ENCODE data around the gene SNAI3.

The SNAI3 gene

GRCh38 chr16:88651276-88651988 lies 34.9 kb downstream of the SNAI3 start:
- Histone ChIP-seq H3K9ac (ENCODE audit: low read length) (peak overlapping the region; percentile 55), H3K4me1 (ENCODE audit: control insufficient read depth, insufficient read depth, low read length) (no peaks in the 10 kb centered on the region), H3K36me3 (ENCODE audit: control insufficient read depth, insufficient read depth, low read length) (no peaks in the 10 kb centered on the region), H3K4me3 (ENCODE audit: low read length) (peak overlapping the region; percentile 62), H3K27ac (ENCODE audit: low read depth, low read length) (peak overlapping the region; percentile 20), H3K27me3 (ENCODE audit: control insufficient read depth, insufficient read depth, low read length) (no peaks in the 10 kb centered on the region)

DNA sequence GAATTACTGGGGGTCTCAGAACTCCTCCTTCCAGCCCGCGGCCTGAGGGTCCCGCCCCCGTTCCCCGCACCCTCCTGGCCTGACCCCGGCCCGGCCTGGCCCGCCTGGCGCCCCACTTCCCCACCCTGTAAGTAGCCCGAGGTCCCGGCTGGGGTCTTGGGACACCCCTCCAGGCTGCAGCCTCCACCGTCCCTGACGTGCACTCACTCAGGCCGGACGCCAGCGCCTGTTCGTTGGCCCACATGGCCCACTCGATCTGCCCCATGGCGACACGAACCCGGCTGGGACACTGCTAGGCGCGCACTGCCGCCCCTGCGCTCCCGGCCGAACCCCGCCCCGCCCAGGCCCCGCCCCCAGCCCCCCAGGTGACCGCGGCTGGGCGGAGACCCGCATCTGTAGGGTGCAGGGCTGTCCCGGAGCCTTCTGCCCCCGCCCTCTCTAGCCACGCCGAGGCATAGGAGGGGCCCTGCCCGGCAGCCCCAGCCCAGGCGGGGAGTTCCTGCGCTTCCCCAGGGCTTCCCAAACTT lies 35.5 kb downstream of the SNAI3 start, which contains the start of gene CYBA:
Gene CYBA, minus strand, starts transcription at position 305 of the 527 bp plus-strand sequence. Its CDS starts 40 bp downstream, at position 265.
- Histone ChIP-seq H3K36me3 (ENCODE audit: control insufficient read depth, insufficient read depth, low read length) (no peaks in the 10 kb centered on the region), H3K9ac (ENCODE audit: low read length) (peak within 1 kb of the TSS; percentile 83), H3K27me3 (ENCODE audit: control insufficient read depth, insufficient read depth, low read length) (no peaks in the 10 kb centered on the region), H3K4me3 (ENCODE audit: low read length) (peak within 1 kb of the TSS; percentile 83), H3K27ac (ENCODE audit: low read depth, low read length) (peak within 1 kb of the TSS; percentile 20), H3K4me1 (ENCODE audit: control insufficient read depth, insufficient read depth, low read length) (no peaks in the 10 kb centered on the region)

- H3K4me1 ChIP-seq (ENCODE audit: control insufficient read depth, insufficient read depth, low read length): no peaks in the 10 kb centered on the region
- H3K9ac ChIP-seq (ENCODE audit: low read length): peak overlapping the region; percentile 83
- peak overlapping the region; percentile 83 for H3K4me3 ChIP-seq (ENCODE audit: low read length)
- H3K36me3 ChIP-seq (ENCODE audit: control insufficient read depth, insufficient read depth, low read length): no peaks in the 10 kb centered on the region
- no peaks in the 10 kb centered on the region for H3K27me3 ChIP-seq (ENCODE audit: control insufficient read depth, insufficient read depth, low read length)
- peak overlapping the region; percentile 8 for H3K27ac ChIP-seq (ENCODE audit: low read depth, low read length)
Observed at GRCh38 chr16:88649924-88650748, 36.2 kb downstream of the SNAI3 start.

- H3K9ac ChIP-seq (ENCODE audit: low read length): no peak overlapping the region
- H3K27me3 ChIP-seq (ENCODE audit: control insufficient read depth, insufficient read depth, low read length): no peaks in the 10 kb centered on the region
- H3K36me3 ChIP-seq (ENCODE audit: control insufficient read depth, insufficient read depth, low read length): no peaks in the 10 kb centered on the region
- H3K4me3 ChIP-seq (ENCODE audit: low read length): peak overlapping the region; percentile 83
- H3K4me1 ChIP-seq (ENCODE audit: control insufficient read depth, insufficient read depth, low read length): no peaks in the 10 kb centered on the region
- H3K27ac ChIP-seq (ENCODE audit: low read depth, low read length): no peak overlapping the region
Observed at GRCh38 chr16:88649195-88649923, 36.9 kb downstream of the SNAI3 start.

GRCh38 chr16:88647178-88648070 lies 38.9 kb downstream of the SNAI3 start:
- H3K4me3 ChIP-seq (ENCODE audit: low read length): no peak overlapping the region
- H3K36me3 ChIP-seq (ENCODE audit: control insufficient read depth, insufficient read depth, low read length): no peaks in the 10 kb centered on the region
- H3K9ac ChIP-seq (ENCODE audit: low read length): no peak overlapping the region
- no peak overlapping the region for H3K27ac ChIP-seq (ENCODE audit: low read depth, low read length)
- H3K27me3 ChIP-seq (ENCODE audit: control insufficient read depth, insufficient read depth, low read length): no peaks in the 10 kb centered on the region
- H3K4me1 ChIP-seq (ENCODE audit: control insufficient read depth, insufficient read depth, low read length): no peaks in the 10 kb centered on the region

- H3K36me3 ChIP-seq (ENCODE audit: control insufficient read depth, insufficient read depth, low read length): no peaks in the 10 kb centered on the region
- H3K27ac ChIP-seq (ENCODE audit: low read depth, low read length): no peak overlapping the region
- H3K27me3 ChIP-seq (ENCODE audit: control insufficient read depth, insufficient read depth, low read length): peaks cover 3% of the 10 kb centered on the region
- H3K4me3 ChIP-seq (ENCODE audit: low read length): no peak overlapping the region
- H3K9ac ChIP-seq (ENCODE audit: low read length): no peak overlapping the region
- no peaks in the 10 kb centered on the region for H3K4me1 ChIP-seq (ENCODE audit: control insufficient read depth, insufficient read depth, low read length)
Observed at GRCh38 chr16:88646345-88647034, 39.8 kb downstream of the SNAI3 start.

GRCh38 chr16:88645941-88646340 lies 40.4 kb downstream of the SNAI3 start:
- no peaks in the 10 kb centered on the region for H3K36me3 ChIP-seq (ENCODE audit: control insufficient read depth, insufficient read depth, low read length)
- no peak overlapping the region for H3K27ac ChIP-seq (ENCODE audit: low read depth, low read length)
- H3K9ac ChIP-seq (ENCODE audit: low read length): no peak overlapping the region
- no peak overlapping the region for H3K4me3 ChIP-seq (ENCODE audit: low read length)
- H3K27me3 ChIP-seq (ENCODE audit: control insufficient read depth, insufficient read depth, low read length): peaks cover 3% of the 10 kb centered on the region
- H3K4me1 ChIP-seq (ENCODE audit: control insufficient read depth, insufficient read depth, low read length): no peaks in the 10 kb centered on the region

DNA sequence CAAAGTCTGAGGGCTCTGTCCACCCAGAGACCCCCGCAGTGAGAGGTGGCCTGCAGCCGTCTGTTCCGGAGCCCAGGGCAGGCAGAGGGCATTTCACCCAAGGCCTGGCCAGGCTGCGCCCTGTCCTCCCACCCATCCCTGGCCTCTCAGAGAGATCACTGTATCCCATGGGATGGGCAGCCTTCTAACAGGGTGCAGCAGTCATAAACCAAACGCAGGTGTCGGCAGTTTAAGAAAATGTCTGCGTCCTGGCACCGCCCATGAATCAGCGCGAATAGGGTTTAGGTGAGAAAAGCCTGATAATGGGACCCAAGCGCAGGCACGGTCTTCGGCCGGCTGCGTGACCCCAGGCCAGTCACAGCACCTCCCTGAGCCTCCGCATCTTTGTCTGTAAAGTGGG lies 40.9 kb downstream of the SNAI3 start:
- Histone ChIP-seq H3K9ac (ENCODE audit: low read length) (no peak overlapping the region), H3K27ac (ENCODE audit: low read depth, low read length) (no peak overlapping the region), H3K27me3 (ENCODE audit: control insufficient read depth, insufficient read depth, low read length) (peaks cover 5% of the 10 kb centered on the region), H3K4me1 (ENCODE audit: control insufficient read depth, insufficient read depth, low read length) (no peaks in the 10 kb centered on the region), H3K4me3 (ENCODE audit: low read length) (no peak overlapping the region), H3K36me3 (ENCODE audit: control insufficient read depth, insufficient read depth, low read length) (no peaks in the 10 kb centered on the region)

DNA sequence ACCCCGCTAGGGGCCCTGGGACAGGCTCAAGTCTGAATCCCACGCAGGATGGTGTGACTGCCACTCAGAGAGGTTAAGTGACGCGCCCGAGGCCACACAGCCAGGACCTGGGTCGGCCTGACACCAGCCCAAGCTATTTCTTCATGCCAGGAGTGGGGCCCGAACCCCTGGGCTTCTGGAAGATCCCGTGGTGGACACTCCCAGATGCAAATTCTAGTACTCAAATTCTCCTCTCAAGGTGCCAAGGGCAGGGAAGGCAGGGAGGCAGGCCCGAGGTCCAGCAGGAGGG lies 42.7 kb downstream of the SNAI3 start:
- no peaks in the 10 kb centered on the region for H3K4me1 ChIP-seq (ENCODE audit: control insufficient read depth, insufficient read depth, low read length)
- peaks cover 24% of the 10 kb centered on the region for H3K27me3 ChIP-seq (ENCODE audit: control insufficient read depth, insufficient read depth, low read length)
- no peak overlapping the region for H3K4me3 ChIP-seq (ENCODE audit: low read length)
- no peaks in the 10 kb centered on the region for H3K36me3 ChIP-seq (ENCODE audit: control insufficient read depth, insufficient read depth, low read length)
- H3K27ac ChIP-seq (ENCODE audit: low read depth, low read length): no peak overlapping the region
- H3K9ac ChIP-seq (ENCODE audit: low read length): no peak overlapping the region

- Histone ChIP-seq H3K4me1 (ENCODE audit: control insufficient read depth, insufficient read depth, low read length) (no peaks in the 10 kb centered on the region), H3K9ac (ENCODE audit: low read length) (no peak overlapping the region)
Observed at GRCh38 chr16:88642881-88643643, 43.2 kb downstream of the SNAI3 start.

More at GRCh38 chr16:88642881-88643643, 43.2 kb downstream of the SNAI3 start:
- H3K27me3 ChIP-seq (ENCODE audit: control insufficient read depth, insufficient read depth, low read length): peaks cover 29% of the 10 kb centered on the region
- H3K27ac ChIP-seq (ENCODE audit: low read depth, low read length): no peak overlapping the region
- no peaks in the 10 kb centered on the region for H3K36me3 ChIP-seq (ENCODE audit: control insufficient read depth, insufficient read depth, low read length)
- no peak overlapping the region for H3K4me3 ChIP-seq (ENCODE audit: low read length)
